Amniotic epithelial cell (primary cell): ENCODE measurements around the gene IST1.
A peak's percentile ranks its signal among the peaks of the same experiment; 100 is the strongest.
"Not testable (repeated sequence)": the region's sequence is repeated elsewhere in the genome, so short reads cannot be mapped to it uniquely, and the experiment has no call there.

Source experiments
- DNase-seq: peaks from one replicate; pipeline ENCODE4 v3.0.0-alpha.2; 2010; ENCODE audit warnings: low read depth

IST1 gene

GRCh38 chr16:71882505-71883167 is 12.7 kb upstream of the IST1 start:
- DNase-seq: peak; percentile 70

DNA sequence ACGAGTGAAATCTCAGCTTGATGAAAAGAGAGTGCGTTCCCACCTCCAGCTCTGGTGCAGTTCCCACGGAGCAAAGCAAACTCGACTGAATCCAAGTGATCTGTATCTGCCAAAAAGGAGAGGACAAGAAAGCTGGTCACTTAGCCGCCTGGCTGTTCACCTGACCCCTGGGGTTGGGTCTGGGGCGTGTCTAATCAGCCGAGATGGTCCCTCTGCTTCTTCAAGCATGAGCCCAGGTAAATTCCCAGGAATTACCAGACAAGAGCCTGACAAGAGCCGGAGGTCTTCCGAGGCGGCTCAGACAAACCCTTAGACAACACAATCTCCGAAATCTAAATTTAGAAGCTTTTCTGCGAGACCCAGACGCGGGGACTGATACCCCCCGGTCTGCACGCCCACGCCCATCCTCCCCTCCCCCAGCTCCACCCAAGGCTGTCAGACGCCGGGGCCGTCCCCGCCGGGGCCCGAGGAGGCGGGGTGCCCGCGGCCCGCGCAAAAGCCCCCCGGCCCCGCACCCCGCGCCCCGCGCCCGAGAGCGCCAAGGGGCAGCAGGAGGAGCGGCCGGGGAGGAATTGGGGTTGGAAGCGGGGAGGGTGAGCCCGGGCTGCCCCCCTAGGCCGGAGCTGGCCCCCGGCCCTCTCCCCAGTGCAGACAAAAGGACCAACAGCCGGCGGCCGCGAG is 12.0 kb upstream of the IST1 start:
- DNase-seq: no peak

GRCh38 chr16:71883849-71884638 is 11.3 kb upstream of the IST1 start, which contains the start of gene ZNF821:
Gene ZNF821, minus strand, starts transcription at chr16:71884182. Its CDS starts 4,236 bp downstream, at chr16:71879946.
- peak; percentile 59 for DNase-seq

- no peak for DNase-seq
Measured at GRCh38 chr16:71885261-71885650, 10.1 kb upstream of the IST1 start.

DNA sequence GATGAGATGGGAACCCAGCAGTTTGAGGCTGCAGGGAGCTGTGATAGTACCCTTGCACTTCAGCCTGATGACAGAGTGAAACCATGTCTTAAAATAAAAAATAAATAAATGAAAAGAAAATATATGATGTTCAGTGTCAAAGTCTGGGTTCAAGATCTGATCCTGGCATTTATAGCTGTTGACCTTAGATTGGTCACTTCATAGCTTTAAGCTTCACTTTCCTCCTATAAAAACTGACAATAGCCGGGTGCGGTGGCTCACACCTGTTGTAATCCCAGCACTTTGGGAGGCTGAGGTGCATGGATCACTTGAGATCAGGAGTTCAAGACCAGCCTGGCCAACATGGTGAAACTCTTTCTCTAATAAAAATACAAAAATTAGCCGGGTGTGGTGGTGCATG is 6.2 kb upstream of the IST1 start:
- no peak for DNase-seq

GRCh38 chr16:71893888-71894228 is 1.5 kb upstream of the IST1 start:
- DNase-seq: no peak

DNA sequence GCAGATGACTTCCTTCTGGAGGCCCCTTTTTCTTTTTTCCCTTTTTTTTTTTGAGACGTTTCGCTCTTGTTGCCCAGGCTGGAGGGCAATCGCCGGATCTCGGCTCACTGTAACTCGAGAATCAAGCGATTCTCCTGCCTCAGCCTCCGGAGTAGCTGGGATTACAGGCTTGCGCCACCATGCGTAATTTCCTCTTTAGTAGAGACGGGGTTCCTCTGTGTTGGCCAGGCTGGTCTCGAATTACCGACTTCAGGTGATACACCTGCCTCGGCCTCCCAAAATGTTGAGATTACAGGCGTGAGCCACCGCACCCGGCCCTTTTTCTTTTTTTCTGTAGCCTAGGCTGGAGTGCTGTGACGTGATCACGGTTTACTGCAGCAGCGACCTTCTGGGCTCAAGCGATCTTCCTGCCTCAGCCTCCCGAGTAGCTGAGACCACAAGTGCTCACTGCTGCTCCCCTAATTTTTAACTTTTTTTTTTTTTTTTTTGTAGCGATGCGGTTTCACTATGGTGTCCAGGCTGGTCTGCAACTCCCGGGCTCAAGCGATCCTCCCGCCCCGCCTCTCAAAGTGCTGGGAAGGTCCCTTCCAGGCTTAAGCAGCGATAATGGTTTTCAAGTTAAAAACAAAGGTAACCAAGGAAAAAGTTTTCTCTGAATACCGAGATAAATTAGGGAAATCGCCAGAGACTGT is 956 bp upstream of the IST1 start:
- peak; percentile 64 for DNase-seq

GRCh38 chr16:71895679-71896365 is 491 bp downstream of the IST1 start:
- peak; percentile 61 for DNase-seq

GRCh38 chr16:71896764-71897368 is 1.5 kb downstream of the IST1 start:
- no peak for DNase-seq

- DNase-seq: no peak
Measured at GRCh38 chr16:71899171-71899570, 3.8 kb downstream of the IST1 start.

DNA sequence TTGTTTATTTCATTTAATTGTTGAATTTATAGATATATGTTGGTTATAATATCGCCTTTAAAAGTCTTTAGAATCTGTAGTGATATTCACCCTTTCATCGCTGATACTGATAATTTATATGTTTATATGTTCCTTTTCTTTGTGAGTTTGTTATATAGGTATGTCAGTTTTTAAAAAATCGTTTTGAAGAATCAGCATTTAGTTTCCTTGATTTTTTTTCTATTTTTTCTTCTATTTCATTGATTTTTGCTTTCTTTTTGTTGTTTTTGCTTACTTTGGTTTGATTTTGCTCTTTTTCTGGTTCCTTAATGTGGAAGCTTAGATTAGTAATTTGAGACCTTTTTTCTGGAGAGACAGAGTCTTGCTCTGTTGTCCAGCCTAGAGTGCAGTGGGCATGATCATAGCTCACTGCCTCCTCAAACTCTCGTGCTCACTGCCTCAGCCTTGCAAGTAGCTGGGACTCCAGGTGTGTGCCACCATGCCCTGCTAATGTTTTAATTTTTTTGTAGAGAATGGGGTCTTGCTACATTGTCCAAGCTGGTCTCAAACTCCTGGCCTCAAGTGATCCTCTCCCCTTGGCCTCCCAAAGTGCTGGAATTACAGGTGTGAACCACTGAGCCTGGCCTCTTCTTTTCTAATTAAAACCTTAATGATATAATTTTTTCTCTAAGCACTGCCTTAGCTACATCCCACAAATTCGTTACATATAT is 7.5 kb downstream of the IST1 start:
- DNase-seq: no peak

- DNase-seq: no peak
Measured at GRCh38 chr16:71903608-71904007, 8.3 kb downstream of the IST1 start.

- DNase-seq: no peak
Measured at GRCh38 chr16:71904239-71904638, 8.9 kb downstream of the IST1 start.

GRCh38 chr16:71905765-71906164 is 10.4 kb downstream of the IST1 start:
- DNase-seq: not testable (repeated sequence)

DNA sequence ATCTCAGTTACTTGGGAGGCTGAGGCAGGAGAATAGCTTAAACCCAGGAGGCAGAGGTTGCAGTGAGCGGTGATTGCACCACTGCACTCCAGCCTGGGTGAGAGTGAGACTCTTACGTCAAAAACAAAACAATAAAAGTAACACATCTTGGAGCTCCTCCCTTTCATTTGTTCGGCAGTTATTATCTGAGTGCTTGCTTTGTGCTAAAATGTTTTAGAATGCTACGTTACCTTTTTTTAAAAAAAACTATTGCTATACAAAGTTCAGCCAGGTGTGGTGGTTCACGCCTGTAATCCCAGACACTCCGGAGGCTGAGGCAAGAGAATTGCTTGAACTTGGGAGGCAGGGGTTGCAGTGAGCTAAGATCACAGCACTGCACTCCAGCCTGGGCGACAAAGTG is 15.8 kb downstream of the IST1 start:
- no peak for DNase-seq

GRCh38 chr16:71912534-71913275 is 17.4 kb downstream of the IST1 start:
- no peak for DNase-seq

DNA sequence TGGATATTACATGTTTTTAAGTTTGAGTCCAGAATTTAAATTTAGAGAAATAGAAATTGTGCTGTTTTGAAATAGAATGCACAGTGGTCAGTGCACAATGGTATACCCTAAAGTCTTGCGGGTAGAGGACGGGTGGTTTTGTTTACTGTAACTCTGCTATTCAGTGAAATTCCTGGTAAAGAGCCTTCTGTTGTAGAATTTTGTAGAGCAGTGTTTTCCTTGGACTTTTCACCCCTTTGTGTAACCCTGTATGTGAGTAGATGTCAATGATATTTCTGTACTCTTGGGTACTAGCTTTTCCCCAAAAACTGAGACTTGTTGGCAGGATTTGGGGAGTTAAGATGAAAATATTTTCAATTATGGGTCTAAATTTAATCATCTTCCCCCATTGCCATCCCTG is 19.5 kb downstream of the IST1 start:
- no peak for DNase-seq

DNA sequence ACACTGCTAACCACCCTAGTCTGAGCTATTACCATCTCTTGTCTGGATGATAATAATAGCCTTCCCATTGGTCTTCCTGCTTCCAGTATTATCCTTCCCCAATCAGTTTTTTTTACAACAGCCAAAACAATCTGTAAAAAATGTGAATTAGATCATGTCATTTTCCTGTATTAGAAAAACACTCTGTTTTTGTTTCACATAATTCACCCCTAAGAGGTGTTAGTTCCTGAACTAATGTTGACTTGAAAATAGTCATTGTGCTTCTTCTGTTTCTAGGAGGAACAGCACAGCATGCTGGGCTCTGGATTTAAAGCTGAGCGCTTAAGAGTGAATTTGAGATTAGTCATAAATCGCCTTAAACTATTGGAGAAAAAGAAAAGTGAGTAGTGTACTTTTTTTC is 20.0 kb downstream of the IST1 start:
- DNase-seq: no peak

DNA sequence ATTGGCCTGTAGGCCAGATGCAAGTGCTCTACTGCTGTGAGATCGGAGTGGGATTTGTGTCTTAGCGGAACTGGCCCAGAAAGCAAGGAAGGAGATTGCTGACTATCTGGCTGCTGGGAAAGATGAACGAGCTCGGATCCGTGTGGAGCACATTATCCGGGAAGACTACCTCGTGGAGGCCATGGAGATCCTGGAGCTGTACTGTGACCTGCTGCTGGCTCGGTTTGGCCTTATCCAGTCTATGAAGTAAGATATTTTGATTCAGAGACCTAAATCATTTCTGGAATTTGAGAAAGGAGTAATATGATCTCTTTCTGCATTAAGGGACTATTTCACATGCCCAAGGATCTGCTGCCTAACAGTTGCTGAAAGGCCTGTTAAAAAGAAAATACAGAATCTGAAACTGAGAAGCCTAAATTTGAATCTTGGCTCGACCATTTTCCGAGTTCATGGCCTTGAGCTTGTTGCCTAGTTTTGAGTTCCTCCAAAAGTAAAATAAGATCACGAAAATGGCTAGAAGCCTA is 21.1 kb downstream of the IST1 start:
- DNase-seq: peak; percentile 58

DNA sequence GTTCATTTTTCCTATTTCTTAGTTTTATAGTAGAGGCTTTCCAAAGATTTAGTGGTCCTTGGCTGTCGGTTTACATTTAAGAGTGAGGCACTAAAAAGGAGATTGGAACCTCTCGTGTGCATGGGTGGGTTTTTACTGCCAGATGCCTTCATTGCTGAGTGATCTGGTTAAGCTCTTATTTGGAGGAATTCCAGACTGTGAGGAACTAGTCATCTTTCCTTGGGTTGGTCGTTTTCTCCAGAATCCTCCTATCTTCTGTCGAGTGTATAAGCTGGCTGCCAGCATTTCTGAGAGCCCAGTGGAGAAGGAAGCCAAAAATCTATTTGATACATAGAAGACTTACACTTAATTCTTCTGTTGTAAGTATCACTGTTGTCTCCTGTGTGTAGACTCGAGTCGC is 22.6 kb downstream of the IST1 start:
- DNase-seq: peak; percentile 78
